Muscle of leg (tissue), 11 donors: ENCODE data around the gene CD83. TPM values are rescaled to one million over a fixed set of nuclear protein-coding genes. Genes with fewer than 3 reads are reported as not detected.

ENCODE experiments used
- DNase-seq: peaks from one replicate; pipeline ENCODE4 v3.0.0; 2013
- H3K27ac ChIP-seq: one replicate; pipeline ENCODE4 v1.5.1; 2013; ENCODE audit warnings: mild to moderate bottlenecking, low read length, control low read depth
- H3K27me3 ChIP-seq: one replicate; pipeline ENCODE4 v1.6.1; 2013; ENCODE audit warnings: low read length; ENCODE audit not compliant: control insufficient read depth, insufficient read depth
- H3K36me3 ChIP-seq: one replicate; pipeline ENCODE4 v1.6.1; 2013; ENCODE audit warnings: low read length; ENCODE audit not compliant: control insufficient read depth, insufficient read depth
- H3K4me1 ChIP-seq: one replicate; pipeline ENCODE4 v1.6.1; 2013; ENCODE audit warnings: low read length; ENCODE audit not compliant: control insufficient read depth, insufficient read depth
- H3K4me3 ChIP-seq: one replicate; pipeline ENCODE4 v1.5.1; 2013; ENCODE audit warnings: low read length, control low read depth
- H3K9me3 ChIP-seq: replicated peaks from 2 replicates; pipeline ENCODE4 v1.6.1; 2013; ENCODE audit warnings: low read depth, low read length; ENCODE audit not compliant: control insufficient read depth
- WGBS: methylation state at CpG from one replicate; pipeline ENCODE4 v1.1.5; 2013; ENCODE audit warnings: missing lambda C conversion rate; ENCODE audit not compliant: insufficient coverage; 5-methylcytosine and 5-hydroxymethylcytosine counted together
- polyA plus RNA-seq, 8 donors: library from polyadenylated mRNA; unstranded; fragments of 120-200 nt; gene quantifications; one replicate each; pipeline versions ENCODE4 v1.2.1 to v1.2.3, GENCODE V29; 2013; ENCODE audit warnings: inconsistent platforms in 1 of 8, low replicate concordance in 1 of 8; ENCODE audit not compliant: insufficient read length in 8 of 8, insufficient read depth in 1 of 8
- total RNA-seq: library from RNA; stranded (reverse); fragments of 120-200 nt; gene quantifications from one replicate; pipeline ENCODE4 v1.2.4, GENCODE V29; 2013

CD83 gene
- total and polyA plus RNA-seq, 9 donors, result 8.5 to 15.4 (median 10.1) TPM

DNA sequence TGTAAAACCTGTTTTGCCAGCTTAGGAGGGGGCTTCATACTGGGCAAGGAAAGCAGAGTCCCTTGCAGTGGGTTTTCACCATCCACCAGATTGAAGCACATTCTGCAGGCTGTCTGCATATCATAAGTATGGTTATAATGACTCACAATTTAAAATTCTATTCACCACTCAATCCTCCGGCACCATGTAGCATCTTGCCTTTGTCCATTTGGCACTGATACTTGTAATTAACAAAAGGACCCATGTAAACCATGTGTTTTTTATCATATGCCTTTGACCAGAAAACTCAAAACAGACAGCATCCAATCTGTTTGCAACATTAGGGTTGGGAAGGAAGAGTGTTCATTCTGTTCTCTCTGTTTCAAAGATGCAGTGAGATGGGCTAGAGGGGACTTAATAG is 3.0 kb downstream of the CD83 start:
- H3K36me3 ChIP-seq, result no peaks in the 10 kb centered on the region
- no peaks in the 10 kb centered on the region for H3K9me3 ChIP-seq
- H3K4me1 ChIP-seq, result peaks cover 11% of the 10 kb centered on the region
- H3K27me3 ChIP-seq, result no peaks in the 10 kb centered on the region
- DNase-seq, result no peak
- H3K4me3 ChIP-seq, result no peak overlapping the region
- no peak overlapping the region for H3K27ac ChIP-seq
- WGBS, result no CpG with 5 or more reads among the region's 1 CpG

GRCh38 chr6:14121936-14122344 is 4.4 kb downstream of the CD83 start:
- Histone ChIP-seq H3K4me1 (peaks cover 11% of the 10 kb centered on the region), H3K27ac (no peak overlapping the region), H3K9me3 (no peaks in the 10 kb centered on the region), H3K4me3 (no peak overlapping the region), H3K27me3 (no peaks in the 10 kb centered on the region), H3K36me3 (no peaks in the 10 kb centered on the region)
- WGBS, result 55% methylated on average over 2 of the region's 4 CpGs
- peak; percentile 79 for DNase-seq

- peak overlapping the region; percentile 65 for H3K27ac ChIP-seq
- no peaks in the 10 kb centered on the region for H3K27me3 ChIP-seq
- DNase-seq, result peak; percentile 89
- no peak overlapping the region for H3K4me3 ChIP-seq
- WGBS, result no CpG with 5 or more reads among the region's 6 CpGs
- H3K36me3 ChIP-seq, result no peaks in the 10 kb centered on the region
- peaks cover 5% of the 10 kb centered on the region for H3K4me1 ChIP-seq
- H3K9me3 ChIP-seq, result no peaks in the 10 kb centered on the region
These were observed 6.0 kb downstream of the CD83 start for GRCh38 chr6:14123386-14124111.

- DNase-seq, result no peak
- no CpG with 5 or more reads among the region's 3 CpGs for whole genome bisulfite sequencing
- H3K36me3 ChIP-seq, result no peaks in the 10 kb centered on the region
These were observed 7.8 kb downstream of the CD83 start for GRCh38 chr6:14125346-14125745.

DNA sequence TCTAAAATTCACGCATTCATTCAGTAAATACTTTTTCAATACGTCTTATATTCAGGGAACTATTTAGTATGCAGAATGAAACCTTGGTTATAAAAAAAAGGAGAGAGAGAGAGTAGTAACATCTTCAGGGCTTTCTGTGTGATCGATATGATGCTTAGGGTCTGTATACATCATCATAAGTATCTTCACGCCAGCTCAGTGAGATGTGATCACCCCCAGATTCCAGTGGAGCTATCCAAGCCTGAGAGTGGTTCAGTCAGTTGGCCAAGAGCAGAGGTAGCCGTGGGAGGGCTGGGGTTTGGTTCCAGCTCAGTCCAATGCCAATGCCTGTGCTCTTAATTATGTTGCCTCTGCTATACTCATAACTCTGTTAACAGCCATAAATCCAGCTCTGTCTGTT is 8.6 kb downstream of the CD83 start:
- no peak overlapping the region for H3K27ac ChIP-seq
- no peaks in the 10 kb centered on the region for H3K27me3 ChIP-seq
- peaks cover 14% of the 10 kb centered on the region for H3K4me1 ChIP-seq
- 60% methylated on average over 1 of the region's 5 CpGs for WGBS
- H3K4me3 ChIP-seq, result no peak overlapping the region
- H3K36me3 ChIP-seq, result no peaks in the 10 kb centered on the region
- H3K9me3 ChIP-seq, result no peaks in the 10 kb centered on the region
- DNase-seq, result peak; percentile 82

More at GRCh38 chr6:14125346-14125745, 7.8 kb downstream of the CD83 start:
- H3K4me3 ChIP-seq, result no peak overlapping the region
- no peaks in the 10 kb centered on the region for H3K9me3 ChIP-seq
- no peak overlapping the region for H3K27ac ChIP-seq
- peaks cover 12% of the 10 kb centered on the region for H3K4me1 ChIP-seq
- H3K27me3 ChIP-seq, result no peaks in the 10 kb centered on the region

GRCh38 chr6:14127611-14128010 is 10.0 kb downstream of the CD83 start:
- Histone ChIP-seq H3K4me1 (peaks cover 14% of the 10 kb centered on the region), H3K27ac (no peak overlapping the region), H3K27me3 (no peaks in the 10 kb centered on the region), H3K9me3 (no peaks in the 10 kb centered on the region), H3K36me3 (no peaks in the 10 kb centered on the region), H3K4me3 (no peak overlapping the region)
- 40% methylated on average over 1 of the region's 3 CpGs for WGBS
- peak; percentile 54 for DNase-seq

- no peak overlapping the region for H3K4me3 ChIP-seq
- DNase-seq, result peak; percentile 74
- peaks cover 14% of the 10 kb centered on the region for H3K4me1 ChIP-seq
- H3K27ac ChIP-seq, result no peak overlapping the region
- WGBS, result no CpG with 5 or more reads among the region's 4 CpGs
- no peaks in the 10 kb centered on the region for H3K27me3 ChIP-seq
- H3K9me3 ChIP-seq, result no peaks in the 10 kb centered on the region
- peaks cover 3% of the 10 kb centered on the region for H3K36me3 ChIP-seq
These were observed 10.4 kb downstream of the CD83 start for GRCh38 chr6:14128012-14128411.

DNA sequence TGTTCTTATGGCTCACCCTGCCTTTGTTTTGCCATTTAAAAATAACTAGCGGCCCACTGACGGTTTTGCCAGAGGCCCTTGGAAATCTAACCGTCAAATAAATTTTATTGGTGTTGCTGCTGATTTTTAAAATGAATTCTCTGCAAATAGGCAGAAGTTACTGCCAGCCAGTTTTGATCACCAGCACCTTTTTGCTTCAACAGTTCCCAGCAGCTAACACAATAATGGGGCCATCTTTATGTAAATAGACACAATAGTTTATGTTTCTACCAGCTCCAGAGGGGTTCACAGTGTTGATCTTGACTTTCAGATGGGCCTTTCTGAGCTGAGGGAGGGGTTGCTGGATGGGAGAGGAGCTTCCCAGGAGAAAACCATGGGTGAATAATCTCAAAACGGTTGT is 11.2 kb downstream of the CD83 start:
- WGBS, result 78% methylated on average over 1 of the region's 4 CpGs
- peaks cover 14% of the 10 kb centered on the region for H3K4me1 ChIP-seq
- DNase-seq, result no peak

GRCh38 chr6:14129575-14129974 is 12.0 kb downstream of the CD83 start:
- WGBS, result 13% methylated on average over 4 of the region's 7 CpGs
- H3K4me1 ChIP-seq, result peaks cover 16% of the 10 kb centered on the region

More for the DNA sequence above, 11.2 kb downstream of the CD83 start:
- no peaks in the 10 kb centered on the region for H3K27me3 ChIP-seq
- no peaks in the 10 kb centered on the region for H3K9me3 ChIP-seq
- H3K27ac ChIP-seq, result no peak overlapping the region
- H3K4me3 ChIP-seq, result no peak overlapping the region
- peaks cover 3% of the 10 kb centered on the region for H3K36me3 ChIP-seq

DNA sequence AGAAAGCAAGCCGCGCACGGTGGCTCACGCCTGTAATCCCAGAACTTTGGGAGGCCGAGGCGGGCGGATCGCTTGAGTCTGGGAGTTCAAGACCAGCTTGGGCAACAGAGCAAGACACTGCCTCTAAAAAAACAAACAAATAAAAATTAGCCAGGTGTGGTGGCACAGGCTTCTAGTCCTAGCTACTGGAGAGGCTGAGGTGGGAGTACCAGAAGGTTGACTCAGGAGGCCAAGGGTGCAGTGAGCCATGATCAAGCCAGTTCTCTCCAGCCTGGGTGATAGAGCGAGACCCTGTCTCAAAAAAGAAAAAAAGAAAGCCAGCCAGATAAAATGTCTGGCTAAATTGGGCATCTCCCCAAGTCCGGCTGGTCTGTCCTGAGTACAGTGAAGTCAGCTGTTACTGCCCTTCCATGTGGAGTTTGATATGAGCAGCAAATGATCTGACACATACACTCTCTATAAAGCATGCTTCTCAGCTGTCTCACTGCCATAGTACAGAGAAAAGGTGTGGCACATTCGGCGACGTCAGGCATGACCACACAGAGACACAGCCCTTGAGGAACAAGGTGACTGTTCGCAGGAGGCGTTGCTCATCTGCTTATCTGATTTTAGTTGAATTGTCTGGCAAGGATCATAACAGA is 13.0 kb downstream of the CD83 start:
- no peaks in the 10 kb centered on the region for H3K9me3 ChIP-seq
- H3K4me3 ChIP-seq, result no peak overlapping the region
- peaks cover 18% of the 10 kb centered on the region for H3K36me3 ChIP-seq
- peaks cover 16% of the 10 kb centered on the region for H3K4me1 ChIP-seq
- no peak overlapping the region for H3K27ac ChIP-seq
- H3K27me3 ChIP-seq, result no peaks in the 10 kb centered on the region
- peak; percentile 56 for DNase-seq
- 90% methylated on average over 12 of the region's 15 CpGs for WGBS

More at GRCh38 chr6:14129575-14129974, 12.0 kb downstream of the CD83 start:
- H3K36me3 ChIP-seq, result peaks cover 9% of the 10 kb centered on the region
- no peak overlapping the region for H3K4me3 ChIP-seq
- peak; percentile 90 for DNase-seq
- H3K9me3 ChIP-seq, result no peaks in the 10 kb centered on the region
- no peaks in the 10 kb centered on the region for H3K27me3 ChIP-seq
- H3K27ac ChIP-seq, result no peak overlapping the region
